ENCODE measurements around the gene NOS1AP.

DNA sequence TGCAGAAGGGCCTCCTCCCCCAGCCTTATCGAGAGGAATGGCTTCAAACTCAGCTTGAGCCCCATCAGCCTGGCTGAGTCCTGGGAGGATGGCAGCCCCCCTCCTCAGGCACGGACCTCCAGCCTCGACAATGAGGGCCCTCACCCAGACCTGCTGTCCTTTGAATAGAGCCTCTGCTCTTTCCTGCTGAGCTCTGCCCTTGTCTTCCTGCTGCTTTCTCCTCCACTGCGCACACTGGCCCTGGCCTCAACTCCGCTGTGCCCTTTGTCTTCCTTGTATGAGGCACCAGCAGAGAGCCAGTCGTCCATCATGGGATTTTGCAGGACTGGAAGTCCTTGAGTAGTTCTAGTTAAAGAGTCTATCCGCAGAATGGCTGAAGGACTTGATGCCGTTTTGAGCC lies 314.0 kb downstream of the NOS1AP start:
- TF ChIP-seq, protein P1, sequence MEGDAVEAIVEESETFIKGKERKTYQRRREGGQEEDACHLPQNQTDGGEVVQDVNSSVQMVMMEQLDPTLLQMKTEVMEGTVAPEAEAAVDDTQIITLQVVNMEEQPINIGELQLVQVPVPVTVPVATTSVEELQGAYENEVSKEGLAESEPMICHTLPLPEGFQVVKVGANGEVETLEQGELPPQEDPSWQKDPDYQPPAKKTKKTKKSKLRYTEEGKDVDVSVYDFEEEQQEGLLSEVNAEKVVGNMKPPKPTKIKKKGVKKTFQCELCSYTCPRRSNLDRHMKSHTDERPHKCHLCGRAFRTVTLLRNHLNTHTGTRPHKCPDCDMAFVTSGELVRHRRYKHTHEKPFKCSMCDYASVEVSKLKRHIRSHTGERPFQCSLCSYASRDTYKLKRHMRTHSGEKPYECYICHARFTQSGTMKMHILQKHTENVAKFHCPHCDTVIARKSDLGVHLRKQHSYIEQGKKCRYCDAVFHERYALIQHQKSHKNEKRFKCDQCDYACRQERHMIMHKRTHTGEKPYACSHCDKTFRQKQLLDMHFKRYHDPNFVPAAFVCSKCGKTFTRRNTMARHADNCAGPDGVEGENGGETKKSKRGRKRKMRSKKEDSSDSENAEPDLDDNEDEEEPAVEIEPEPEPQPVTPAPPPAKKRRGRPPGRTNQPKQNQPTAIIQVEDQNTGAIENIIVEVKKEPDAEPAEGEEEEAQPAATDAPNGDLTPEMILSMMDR (conservative IDR thresholded peaks at IDR 0.05 in 1 of 2, IDR thresholded peaks at IDR 0.05 in 1 of 2; ENCODE audit: extremely low read depth in 1 of 2, insufficient read depth in 1 of 2, low read depth in 1 of 2, low read length in 2 of 2), result no peak
- TF ChIP-seq EZH2 (IDR thresholded peaks at IDR 0.05; ENCODE audit: borderline replicate concordance, low read length), result no peak
